Fibroblast of mammary gland (primary cell): ENCODE data around the gene MCM9.

ENCODE experiments used
- DNase-seq: peaks from one replicate; pipeline ENCODE4 v3.0.0-alpha.2; 2010; ENCODE audit warnings: low read depth
- H3K4me3 ChIP-seq: 2 replicates; pipeline ENCODE4 v1.5.1; 2011; ENCODE audit warnings: low read depth, mild to moderate bottlenecking, low read length, moderate library complexity; ENCODE audit not compliant: control insufficient read depth
- CTCF ChIP-seq: conservative IDR thresholded peaks from 2 replicates; pipeline ENCODE4 v1.5.1; 2011; ENCODE audit warnings: low read depth, low read length, inconsistent platforms; ENCODE audit not compliant: control insufficient read depth, insufficient read depth

The MCM9 gene

GRCh38 chr6:118881440-118882313, 53.3 kb downstream of the MCM9 start:
- no peak for DNase-seq
- no peak overlapping the region for H3K4me3 ChIP-seq
- no peak for TF ChIP-seq CTCF

GRCh38 chr6:118877806-118878205, 57.2 kb downstream of the MCM9 start:
- DNase-seq, result no peak
- no peak overlapping the region for H3K4me3 ChIP-seq
- TF ChIP-seq CTCF, result no peak

GRCh38 chr6:118876814-118877213, 58.1 kb downstream of the MCM9 start:
- TF ChIP-seq CTCF, result no peak
- peak; percentile 25 for DNase-seq
- no peak overlapping the region for H3K4me3 ChIP-seq

- TF ChIP-seq CTCF, result no peak
- peak; percentile 39 for DNase-seq
- H3K4me3 ChIP-seq, result no peak overlapping the region
Observed at GRCh38 chr6:118876198-118876597, 58.8 kb downstream of the MCM9 start.

GRCh38 chr6:118875672-118876071, 59.3 kb downstream of the MCM9 start:
- DNase-seq, result no peak
- no peak overlapping the region for H3K4me3 ChIP-seq
- no peak for TF ChIP-seq CTCF

- TF ChIP-seq CTCF, result no peak
- DNase-seq, result no peak
Observed at GRCh38 chr6:118873239-118873638, 61.7 kb downstream of the MCM9 start.

More at GRCh38 chr6:118873239-118873638, 61.7 kb downstream of the MCM9 start:
- no peak overlapping the region for H3K4me3 ChIP-seq
